Mucosa of gallbladder (tissue), 1 donor: ENCODE results near the gene LINC00237. TPM values are rescaled to one million over a fixed set of nuclear protein-coding genes. Genes with fewer than 3 reads are reported as not detected.

Source experiments
- DNase-seq: peaks from one replicate; pipeline ENCODE4 v3.0.0-alpha.2; 2020; ENCODE audit warnings: low spot score
- total RNA-seq: library from RNA; stranded (reverse); gene quantifications from one replicate; pipeline ENCODE4 v1.2.1, GENCODE V29; 2021
- donor health status: DM: no; HTN: no; CAD: no.

LINC00237 gene
- total RNA-seq, 1 donor from 2014 or later, result not detected

DNA sequence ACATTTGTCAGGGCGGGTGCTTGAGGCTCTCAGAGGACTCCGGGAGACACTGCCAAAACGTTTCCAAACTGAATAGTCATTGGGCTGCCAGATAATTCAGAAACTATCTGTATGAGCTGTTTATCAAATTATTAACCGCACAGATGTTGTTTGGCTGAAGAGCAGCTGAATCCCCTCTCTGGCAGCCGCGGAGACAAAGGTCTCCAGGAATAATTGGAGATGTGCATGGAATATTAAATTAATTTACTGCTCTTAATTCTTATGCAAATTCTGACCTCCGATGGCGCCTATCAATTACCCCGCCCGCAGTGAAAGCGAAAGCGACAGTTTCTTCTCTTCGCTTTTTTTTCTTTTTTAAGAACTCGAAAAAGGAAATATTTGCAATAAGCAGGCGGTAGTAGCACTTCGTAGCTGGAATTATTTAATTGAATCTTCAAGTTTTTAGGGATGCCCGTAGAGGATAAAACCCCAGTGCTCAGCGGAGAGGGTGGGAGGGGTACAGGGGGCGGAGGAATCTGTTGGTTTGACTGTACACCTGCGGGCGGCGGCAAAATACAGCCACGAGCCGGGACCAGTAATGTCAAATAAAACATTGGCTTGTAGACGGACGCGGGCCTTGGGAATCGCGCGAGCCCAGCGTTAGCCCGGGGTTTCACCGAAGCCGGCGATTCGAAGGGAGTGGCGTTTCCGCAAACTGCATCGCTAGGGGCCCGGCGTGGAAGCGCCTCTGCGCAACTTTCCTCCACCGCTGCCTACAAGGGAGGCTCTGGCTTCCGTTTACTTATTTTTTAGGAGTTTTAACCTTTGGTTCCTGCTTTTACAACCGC, 6.2 kb downstream of the LINC00237 start:
- DNase-seq, result no peak

DNA sequence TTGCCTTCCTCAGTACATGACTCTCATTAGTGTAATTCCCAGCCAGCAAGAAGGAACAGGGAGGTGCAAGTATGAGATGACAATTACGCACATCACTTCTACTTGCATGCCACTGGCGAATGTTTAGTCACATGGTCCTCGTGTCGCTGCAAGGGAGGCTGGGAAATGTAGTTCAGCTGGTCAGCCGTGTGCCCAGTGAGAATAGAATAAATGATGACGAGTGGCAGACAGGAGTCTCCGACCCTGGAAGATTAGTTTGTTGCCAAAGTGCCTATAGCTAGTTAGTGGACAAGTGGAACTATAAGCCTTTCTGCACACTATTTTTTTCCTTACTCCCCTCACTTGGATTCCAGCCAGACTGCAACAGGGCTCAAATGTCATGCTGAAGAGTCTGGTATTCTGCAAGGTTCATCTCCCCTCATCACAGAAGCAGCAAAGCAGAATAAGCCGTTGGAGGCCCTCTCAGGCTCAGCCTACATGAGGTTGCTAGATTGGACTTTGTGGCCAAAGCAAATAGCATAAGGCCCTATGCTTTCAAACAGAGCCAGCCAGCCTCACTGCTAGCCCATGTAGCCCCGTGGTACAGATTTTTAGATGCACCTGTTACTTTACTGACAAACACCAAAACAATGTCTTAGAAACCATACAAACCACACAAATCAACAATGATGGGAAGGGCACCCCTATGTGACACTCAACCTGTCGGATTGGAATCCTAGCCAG, 9.7 kb downstream of the LINC00237 start:
- DNase-seq, result no peak

DNA sequence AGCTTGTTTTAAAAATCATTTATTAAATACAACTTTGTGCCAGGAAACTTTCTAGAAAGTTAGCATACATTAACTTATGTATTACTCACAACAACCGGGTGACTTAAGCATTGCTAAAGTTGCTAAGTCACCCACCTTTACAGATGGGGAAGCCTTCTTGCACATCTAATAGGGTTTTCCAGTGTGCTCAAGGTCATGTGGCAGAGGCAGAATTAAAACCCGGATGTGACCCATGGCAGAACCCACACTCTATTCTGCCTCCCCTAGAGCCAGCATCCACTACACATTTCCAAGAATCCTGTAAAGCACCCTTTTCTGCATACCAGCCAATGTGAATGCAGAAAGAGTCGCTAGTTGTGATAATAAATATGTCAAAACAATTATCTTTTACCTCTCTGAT, 13.4 kb downstream of the LINC00237 start:
- no peak for DNase-seq

DNA sequence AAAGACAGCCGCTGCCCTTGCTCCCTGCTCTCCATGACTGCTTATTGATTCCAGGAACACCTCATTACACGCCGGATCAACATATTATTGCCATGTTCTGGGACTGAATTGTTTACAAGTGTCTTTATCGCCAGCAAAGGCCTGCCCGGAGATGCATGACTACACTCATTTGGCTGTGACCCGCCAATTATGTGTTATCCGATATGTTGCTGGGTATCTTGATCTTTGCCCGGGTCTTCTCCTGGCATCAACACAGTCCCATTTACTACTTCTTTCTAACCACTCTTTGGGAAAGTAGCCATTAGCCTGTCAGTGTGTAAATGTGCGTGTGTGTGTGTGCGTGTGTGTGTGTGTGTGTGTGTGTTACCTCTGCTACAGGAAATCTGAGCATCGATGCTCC, 15.4 kb downstream of the LINC00237 start:
- no peak for DNase-seq

DNA sequence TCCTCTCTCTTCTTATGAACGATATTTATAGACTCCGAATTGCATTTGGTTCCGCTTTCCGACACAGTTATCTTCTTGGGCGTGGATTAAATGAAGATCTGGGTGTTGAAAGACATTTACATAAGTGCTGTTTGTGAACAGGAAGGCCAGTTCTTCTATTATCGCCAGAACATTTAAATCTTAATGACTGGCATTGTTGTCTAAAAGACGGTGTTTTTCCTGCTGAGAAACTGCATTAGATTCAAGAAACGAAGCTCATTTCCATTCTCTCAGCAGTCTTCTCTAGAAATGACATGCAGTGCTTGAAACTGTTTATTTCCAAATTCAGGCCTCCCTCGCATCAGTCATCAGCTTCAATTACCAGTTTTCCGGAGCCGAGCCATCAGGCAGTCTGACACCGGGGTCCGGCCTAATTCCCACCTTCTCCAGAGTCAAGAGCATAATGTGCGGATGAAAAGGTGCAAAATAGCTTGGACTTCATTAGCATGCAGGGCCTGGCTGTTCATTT, 16.0 kb downstream of the LINC00237 start:
- DNase-seq, result no peak

DNA sequence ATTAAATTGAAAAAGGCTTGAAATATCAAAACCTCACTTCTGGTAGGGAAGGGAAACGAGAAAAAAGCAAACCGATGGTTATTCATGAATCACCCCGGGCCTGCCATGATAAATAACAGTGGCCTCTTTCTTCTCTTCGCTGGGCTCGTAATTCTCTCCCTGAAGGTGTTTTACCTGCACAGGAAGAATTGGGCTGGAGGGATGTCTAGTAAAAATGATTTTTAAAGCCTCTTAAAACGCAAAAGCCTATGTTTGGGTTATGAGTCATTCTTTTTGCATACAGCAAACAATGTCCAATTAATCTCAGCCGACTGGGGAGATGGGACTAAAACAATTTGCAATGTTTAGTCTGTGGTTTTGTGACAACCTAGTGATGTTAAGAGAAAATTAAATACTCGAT, 16.8 kb downstream of the LINC00237 start:
- DNase-seq, result no peak

DNA sequence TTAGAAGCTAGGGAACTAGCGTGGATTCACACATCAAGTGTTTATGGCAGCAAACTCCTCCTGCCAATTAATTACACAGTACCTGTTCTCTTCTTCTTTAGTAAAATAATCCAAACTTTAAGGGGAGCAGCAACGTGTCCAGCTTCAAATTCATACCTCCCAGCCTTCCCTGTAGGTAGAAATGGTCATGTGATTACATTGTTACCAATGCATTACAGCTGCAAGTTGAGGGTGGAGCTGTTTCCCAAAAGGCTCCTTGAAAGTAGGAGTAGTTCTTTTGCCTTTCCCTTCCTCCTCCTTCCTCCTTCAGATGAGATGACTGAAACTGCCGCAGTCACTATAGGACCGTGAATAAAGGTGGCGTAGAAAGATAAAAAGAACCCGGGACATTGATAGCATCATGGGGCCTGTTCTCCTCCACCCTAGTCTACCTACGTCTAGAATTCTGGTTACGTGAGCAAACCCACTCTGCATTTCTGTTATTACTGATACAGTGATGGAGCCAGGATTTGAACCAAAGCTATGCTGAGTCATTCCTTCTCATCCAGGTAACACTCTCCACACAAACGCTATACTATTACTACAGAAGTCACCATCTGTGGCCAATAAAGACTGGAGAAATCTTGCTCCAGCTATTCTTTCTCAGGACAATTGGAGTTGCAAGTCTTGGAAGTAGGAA, 18.2 kb downstream of the LINC00237 start:
- DNase-seq, result no peak

DNA sequence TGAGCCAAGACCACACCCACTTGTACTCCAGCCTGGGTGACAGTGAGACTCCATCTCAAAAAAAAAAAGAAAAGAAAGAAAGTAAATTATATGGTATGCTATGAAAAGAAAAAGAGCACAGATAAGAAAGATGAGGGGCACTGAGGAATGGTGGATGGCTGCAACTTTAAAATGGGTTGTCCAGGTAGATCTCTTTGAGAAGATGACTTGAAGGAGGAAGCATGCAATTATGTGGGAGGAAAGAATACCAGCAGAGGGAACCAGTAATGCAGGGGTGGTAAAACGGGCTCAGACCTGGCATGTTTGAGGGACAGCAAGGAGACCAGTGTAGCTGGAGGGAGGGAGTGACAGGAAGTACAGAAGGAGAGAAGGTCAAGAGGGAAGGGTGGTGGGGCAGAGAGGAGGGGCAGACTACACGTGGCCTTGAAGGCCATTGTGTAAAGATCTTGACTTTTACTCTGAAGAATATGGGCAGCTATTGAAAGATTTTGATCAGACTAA, 22.3 kb downstream of the LINC00237 start:
- DNase-seq, result no peak

DNA sequence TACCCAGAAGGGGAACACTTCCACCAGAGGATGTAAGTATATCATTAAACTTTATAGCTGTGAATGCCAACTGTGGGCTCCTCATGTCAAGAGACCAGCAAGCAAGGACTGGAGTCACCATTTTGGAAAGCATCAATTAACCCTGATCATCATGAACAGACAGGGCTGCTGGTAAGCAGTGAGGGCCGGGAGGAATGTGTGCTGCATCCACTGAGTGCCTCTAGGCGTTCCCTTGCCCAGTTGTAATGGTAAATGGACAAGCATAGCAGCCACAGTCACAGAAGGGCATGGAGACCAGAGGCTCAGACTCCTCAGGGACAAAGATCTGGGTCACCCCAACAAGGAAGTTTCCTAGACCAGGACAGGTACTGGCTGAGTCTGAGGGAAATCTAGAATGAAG, 23.6 kb downstream of the LINC00237 start:
- DNase-seq, result no peak

DNA sequence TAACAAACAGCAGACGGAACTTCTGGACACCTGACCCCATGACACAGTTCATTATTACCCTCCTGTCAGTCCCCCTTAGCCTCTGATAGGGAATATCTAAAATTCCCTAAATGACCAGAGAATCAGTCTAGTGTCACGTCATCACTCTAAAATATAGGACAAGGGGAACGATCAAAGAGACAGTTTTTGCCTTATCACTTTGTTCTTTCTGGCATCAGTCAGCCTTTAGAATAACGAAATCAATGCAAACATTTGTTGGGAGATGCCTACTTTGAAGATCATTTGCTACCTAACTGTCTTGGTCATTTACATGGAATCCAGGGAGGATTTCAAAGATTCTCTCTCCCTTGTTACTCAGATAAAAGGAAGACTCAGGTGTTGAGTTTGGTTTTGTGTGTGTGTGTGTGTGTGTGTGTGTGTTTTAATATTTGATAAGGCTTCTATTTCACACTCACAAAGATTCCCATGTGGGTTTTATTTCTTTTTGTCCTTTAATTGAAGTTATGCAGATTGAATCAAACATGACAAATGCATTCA, 28.3 kb downstream of the LINC00237 start:
- no peak for DNase-seq

DNA sequence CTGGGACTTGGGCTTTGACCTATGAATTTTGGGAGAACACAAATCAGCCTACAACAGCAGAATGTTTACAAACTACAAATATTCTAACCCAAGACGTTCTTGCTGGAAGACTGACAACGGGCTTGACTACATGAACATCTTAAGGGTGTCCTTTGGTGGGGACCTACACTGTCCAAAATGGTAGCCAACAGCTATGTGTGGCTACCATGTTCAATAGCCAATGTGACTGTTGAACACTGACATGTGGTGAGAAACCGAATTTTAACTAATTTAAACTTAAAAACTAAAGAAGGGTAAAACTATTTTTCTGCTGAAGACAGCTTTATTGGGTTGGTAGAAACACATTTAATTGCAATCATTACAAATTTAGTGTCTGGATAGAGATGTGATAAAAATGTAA, 30.1 kb downstream of the LINC00237 start:
- DNase-seq, result no peak

DNA sequence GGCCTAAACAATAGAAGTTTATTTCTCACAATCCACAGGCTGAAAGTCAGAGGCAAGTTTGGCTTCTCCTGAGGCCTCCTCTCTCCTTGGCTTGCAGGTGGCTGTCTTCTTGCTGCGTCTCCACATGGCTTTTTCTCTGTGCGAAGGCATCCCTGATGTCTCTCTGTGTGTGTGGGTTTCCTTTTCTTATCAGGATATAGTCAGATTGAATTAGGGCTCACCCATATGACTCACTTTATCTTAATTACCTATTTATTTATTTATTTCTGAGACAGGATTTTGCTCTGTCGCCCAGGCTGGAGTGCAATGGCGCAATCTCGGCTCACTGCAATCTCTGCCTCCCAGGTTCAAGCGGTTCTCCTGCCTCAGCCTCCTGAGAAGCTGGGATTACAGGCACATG, 30.7 kb downstream of the LINC00237 start:
- DNase-seq, result no peak

DNA sequence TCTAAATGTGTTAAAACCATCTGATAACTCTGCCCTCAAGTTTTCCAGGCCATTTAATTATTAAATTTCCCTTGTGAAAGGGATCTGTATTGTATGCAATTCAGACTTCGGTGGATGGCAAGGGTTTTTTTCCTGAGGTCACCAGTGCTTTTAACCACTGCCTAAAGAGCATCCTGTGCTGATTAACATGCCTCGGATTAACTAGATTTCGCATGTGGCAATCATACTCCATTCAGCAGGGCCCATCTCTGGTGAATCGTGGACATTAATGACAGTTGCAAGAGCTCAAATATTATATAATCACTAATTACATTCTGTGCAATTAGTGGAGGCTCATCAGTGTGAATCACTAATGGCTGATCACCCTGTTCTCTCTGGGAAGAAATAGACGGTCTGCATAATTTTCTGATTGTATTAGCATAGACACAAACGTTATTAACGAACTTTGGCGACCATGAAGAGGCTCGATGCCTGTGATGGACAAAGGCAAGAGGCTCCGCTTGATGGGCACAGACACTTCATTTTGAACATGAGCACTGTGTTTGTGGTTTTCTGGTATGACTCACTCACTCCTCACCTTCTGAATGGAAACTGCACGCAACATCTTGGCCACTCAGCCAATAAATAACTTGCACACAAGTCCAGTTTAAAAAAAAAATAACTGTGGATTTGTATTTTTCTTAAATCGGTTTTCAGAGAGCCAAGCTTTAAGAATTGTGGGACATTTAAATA, 31.4 kb downstream of the LINC00237 start:
- no peak for DNase-seq

DNA sequence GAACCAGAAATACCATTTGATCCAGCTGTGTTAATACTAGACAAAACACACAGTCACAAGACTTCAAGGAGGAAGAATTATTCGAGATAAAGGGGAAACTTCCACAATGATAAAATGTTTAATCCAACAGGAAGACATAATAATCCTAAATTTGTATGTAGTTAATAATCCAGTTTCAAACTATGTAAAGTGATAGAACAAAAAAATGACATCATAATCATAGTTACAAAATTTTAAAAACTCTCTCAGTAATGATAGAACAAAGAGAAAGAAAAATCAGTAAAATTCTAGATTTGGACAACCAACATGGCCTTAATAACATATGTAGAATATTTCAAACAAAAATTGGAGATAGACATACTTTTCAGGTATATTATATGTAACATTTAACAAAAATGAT, 38.9 kb downstream of the LINC00237 start:
- no peak for DNase-seq

DNA sequence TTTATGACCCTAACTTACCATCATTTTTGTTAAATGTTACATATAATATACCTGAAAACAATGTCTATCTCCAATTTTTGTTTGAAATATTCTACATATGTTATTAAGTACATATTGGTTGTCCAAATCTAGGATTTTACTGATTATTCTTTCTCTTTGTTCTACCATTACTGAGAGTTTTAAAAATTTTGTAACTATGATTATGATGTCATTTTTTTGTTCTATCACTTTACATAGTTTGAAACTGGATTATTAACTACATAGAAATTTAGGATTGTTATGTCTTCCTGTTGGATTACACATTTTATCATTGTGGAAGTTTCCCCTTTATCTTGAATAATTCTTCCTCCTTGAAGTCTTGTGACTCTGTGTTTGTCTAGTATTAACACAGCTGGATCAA, 41.2 kb downstream of the LINC00237 start:
- no peak for DNase-seq

DNA sequence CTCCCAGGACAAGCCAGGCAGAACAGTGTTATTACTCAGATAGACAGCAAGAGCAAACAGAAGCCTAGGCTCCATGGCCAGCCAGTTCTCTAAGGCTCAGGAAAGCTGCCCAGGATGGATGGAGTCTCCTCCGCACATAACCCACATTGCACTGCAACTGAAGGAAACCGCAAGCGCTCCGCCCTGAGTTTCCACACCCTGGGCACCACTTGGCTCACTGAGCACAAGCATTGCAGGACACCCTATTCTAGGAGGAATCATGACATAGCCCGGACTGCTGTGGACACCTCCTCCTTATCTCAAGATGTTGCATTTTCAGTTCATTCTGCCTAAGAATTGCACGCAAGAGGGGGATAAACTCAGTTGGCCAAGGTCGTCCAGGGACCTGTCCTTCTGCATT, 42.9 kb downstream of the LINC00237 start:
- no peak for DNase-seq

DNA sequence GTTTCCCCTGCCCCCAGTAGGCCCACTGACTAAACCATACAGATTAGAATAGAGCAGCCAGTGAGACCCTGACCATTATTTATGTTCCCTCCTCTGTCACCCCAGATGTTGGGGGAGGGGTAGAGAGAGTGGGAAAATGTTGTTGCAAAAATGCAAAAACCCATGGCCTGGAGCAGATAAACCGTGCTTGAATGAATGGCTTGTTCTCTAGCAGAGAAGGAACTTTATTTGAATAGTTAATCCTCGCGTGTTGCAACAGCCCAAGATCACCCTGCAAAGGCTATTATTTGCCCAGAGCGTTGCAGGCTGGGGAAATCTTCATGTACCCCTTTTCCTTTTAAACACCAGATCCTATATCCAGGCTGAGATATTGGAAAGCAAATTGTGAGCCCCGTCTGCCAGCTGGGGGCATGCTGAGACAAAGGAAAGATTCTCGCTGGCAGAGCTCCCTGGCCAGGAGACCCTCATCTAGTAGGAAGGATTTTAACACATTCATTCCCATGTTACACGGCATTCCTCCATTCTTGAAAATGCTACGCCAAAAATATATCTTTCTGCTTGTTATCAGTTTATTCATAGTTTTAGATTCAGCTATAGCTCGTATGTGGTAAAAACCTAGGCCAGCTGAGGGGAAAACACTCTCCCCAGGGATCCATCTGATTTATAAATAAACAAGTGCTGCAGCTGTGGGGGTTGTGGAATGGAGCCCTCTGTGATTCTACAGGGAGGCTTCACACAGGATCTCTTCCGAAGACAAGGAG, 53.0 kb downstream of the LINC00237 start:
- no peak for DNase-seq

DNA sequence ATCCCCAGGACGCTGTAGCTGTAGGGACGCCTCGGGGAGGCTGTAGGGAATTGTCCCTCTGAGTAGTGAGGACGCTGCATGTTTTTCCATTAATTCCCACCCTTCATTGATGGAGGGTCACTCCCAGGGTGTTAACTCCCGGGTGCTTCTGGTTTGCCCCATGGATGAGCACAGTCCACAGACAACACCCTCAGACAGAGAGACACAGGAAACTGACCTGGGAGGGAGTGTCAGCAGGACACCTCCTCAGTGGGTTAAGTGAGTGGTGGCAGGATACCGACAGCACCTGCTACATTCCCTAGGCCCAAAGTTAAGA, 53.5 kb downstream of the LINC00237 start:
- no peak for DNase-seq

DNA sequence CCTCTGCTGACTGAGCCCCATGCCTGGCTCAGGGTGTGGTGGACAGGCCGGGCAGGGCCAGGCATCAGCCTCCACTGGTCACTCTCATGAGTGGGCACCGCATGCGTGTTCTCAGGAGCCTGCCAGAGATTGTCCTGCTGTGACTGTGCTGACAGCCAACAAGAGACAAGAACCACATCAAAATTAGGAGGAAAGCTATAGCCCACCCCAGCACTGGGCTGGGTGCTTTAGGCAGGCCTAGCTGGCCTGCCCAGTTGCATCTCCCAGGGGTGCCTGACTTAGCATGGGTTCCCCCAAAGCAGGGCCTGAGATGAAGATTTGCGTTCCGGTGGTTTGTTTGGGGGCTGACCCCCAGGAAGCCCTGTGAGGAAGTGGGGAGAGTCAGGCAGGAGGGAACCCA, 53.9 kb downstream of the LINC00237 start:
- no peak for DNase-seq

DNA sequence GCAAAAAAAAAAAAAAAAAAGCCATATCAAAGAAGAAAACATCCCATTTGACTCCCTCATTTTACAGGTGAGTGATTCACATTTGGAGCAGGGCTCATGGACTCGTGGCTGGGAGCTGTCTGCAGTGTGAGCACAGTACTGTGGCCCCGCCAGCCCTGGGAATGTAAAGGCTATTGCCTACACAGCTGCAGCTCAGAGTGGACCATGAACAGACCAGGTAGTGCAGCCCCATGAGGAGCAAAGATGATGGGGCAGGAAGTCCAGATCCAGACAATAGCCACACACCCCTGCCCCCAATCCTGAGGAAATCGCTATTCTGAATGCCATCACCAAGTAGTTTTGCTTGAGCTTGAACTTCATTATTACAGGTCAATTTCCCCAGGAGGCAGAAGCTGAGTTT, 55.4 kb downstream of the LINC00237 start:
- DNase-seq, result no peak

DNA sequence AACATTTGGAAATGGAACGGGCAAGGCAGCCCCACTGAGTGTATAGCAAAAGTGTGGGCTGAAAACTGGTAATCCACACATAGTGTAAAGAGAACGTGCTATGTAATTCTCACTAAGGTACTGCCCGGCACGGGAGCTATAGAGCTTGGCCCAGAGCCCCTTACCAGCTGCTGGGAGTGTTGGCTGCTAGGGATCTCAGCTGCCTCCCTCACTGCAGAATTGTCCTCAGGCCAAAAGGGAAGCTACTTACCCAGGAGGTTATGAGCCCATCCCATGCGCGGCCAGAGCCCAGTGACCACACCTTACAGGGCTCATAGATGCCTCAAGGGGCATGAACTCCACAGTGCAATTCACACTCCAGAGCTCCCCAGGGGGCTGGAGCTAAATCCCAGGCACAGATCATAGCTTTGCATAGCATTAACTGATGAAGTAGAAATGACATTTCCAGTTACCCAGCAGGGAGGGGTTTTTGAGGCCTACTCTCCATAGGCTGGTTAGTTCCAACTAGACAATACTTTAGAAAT, 56.8 kb downstream of the LINC00237 start:
- DNase-seq, result no peak
